ENCODE measurements around the gene IFT20.

DNA sequence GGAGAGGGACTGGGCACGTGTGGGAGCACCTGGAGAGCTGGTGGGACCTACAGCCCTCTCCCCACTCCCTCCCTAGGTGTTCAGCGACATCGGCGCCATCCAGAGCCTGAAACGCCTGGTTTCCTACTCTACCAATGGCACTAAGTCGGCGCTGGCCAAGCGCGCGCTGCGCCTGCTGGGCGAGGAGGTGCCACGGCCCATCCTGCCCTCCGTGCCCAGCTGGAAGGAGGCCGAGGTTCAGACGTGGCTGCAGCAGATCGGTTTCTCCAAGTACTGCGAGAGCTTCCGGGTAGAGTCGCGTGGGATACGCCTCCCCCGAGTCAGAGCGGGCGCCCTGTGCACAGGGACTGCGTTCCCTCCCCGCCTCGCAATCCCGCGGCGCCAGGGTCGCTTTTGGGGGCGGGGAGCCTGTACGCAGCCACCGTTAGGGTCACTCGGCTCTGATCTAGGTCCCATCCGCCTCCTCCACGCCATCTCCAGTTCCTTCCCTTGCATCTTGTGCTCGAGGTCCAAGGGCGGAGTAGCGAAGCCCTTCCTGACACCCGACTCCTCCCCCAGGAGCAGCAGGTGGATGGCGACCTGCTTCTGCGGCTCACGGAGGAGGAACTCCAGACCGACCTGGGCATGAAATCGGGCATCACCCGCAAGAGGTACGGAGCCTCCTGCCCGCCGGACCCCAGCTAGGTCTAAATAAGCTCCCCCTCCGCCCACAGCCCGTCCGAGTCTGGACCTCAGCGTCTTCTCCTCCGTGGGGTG lies 49.2 kb upstream of the IFT20 start:
- TF ChIP-seq CTCF (IDR thresholded peaks at IDR 0.05) (no peak), POLR2AphosphoS5 (IDR thresholded peaks at IDR 0.05) (peak; percentile 48)

Data from prostate gland (tissue), 2 donors.